Osteocyte (in vitro differentiated cells): Measurements from ENCODE around the gene TSKS. TPM values are rescaled to one million over a fixed set of nuclear protein-coding genes. Genes with fewer than 3 reads are reported as not detected.

Experiments
- DNase-seq: peaks from one replicate; pipeline ENCODE4 v3.0.0; 2021; ENCODE audit warnings: mixed read lengths; ENCODE audit not compliant: unreplicated experiment; ENCODE audit errors: extremely low spot score
- H3K27ac Mint-ChIP-seq: one replicate; pipeline ENCODE4 v1.8.0; 2021; ENCODE audit warnings: mild to moderate bottlenecking, mixed read lengths; ENCODE audit not compliant: unreplicated experiment
- H3K27me3 Mint-ChIP-seq: one replicate; pipeline ENCODE4 v1.8.0; 2021; ENCODE audit warnings: mixed read lengths; ENCODE audit not compliant: unreplicated experiment
- H3K36me3 Mint-ChIP-seq: one replicate; pipeline ENCODE4 v1.8.0; 2021; ENCODE audit warnings: mixed read lengths; ENCODE audit not compliant: unreplicated experiment
- H3K4me1 Mint-ChIP-seq: one replicate; pipeline ENCODE4 v1.8.0; 2021; ENCODE audit warnings: mixed read lengths; ENCODE audit not compliant: unreplicated experiment
- H3K4me3 Mint-ChIP-seq: one replicate; pipeline ENCODE4 v1.8.0; 2021; ENCODE audit warnings: mild to moderate bottlenecking, moderate library complexity, mixed read lengths; ENCODE audit not compliant: unreplicated experiment
- H3K9me3 Mint-ChIP-seq: one replicate; pipeline ENCODE4 v1.8.0; 2021; ENCODE audit warnings: mixed read lengths; ENCODE audit not compliant: unreplicated experiment
- microRNA-seq: library from miRNA; unstranded; fragments of <30 nt; microRNA quantifications from one replicate; pipeline ENCODE4 v1.1.0, GENCODE V29; 2020; ENCODE audit not compliant: unreplicated experiment
- total RNA-seq: library from RNA; stranded (reverse); gene quantifications from 2 replicates; pipeline ENCODE4 v1.2.1, GENCODE V29; 2021
- TF ChIP-seq, protein P1 (sequence below): fragments of 200-600 bp; sonication (generic); IDR thresholded peaks from 2 replicates; pipeline ENCODE4 v1.5.0; 2021; ENCODE audit warnings: antibody characterized with exemption, mild to moderate bottlenecking, moderate library complexity

Gene TSKS
- total RNA-seq, 1 donor from 2014 or later: not detected

DNA sequence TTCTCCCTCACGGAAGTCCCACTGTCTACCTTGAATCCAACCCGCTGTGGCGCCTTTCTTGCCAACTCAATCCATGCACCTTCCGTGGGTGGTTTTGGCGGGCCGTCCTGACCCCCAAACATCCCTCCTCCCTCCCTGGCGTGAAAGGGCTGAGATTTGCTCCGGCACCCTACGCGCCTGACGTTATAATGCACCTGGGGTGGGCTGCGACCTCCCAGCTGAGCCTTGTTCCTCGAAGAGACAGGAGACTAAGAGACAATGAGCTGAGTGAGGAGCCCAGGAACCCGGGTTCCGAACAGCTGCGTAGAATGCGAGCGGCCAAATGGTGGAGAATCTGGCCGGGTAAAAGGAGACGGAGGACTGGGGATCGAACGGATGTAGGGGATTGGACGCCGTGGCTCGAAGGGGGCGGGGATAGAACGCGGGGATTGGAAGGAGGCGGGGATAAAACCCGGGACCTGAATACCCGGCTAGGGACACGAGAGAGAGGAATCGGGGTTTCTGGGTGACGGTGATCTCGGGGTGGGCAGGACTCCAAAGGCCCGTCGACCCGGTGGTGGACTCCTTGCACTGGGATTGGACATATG, 72.4 kb downstream of the TSKS start, which contains the start of gene CPT1C:
Gene CPT1C, plus strand, starts transcription at position 461 of the 587 bp plus-strand sequence. CDS start 1,137 bp downstream, outside the sequence.
- peaks cover 30% of the 10 kb centered on the region for H3K4me1 Mint-ChIP-seq
- no peaks in the 10 kb centered on the region for H3K9me3 Mint-ChIP-seq
- peak within 1 kb of the TSS; percentile 85 for H3K27ac Mint-ChIP-seq
- H3K36me3 Mint-ChIP-seq: peaks cover 7% of the 10 kb centered on the region
- DNase-seq: peak; percentile 91
- TF ChIP-seq, protein P1, sequence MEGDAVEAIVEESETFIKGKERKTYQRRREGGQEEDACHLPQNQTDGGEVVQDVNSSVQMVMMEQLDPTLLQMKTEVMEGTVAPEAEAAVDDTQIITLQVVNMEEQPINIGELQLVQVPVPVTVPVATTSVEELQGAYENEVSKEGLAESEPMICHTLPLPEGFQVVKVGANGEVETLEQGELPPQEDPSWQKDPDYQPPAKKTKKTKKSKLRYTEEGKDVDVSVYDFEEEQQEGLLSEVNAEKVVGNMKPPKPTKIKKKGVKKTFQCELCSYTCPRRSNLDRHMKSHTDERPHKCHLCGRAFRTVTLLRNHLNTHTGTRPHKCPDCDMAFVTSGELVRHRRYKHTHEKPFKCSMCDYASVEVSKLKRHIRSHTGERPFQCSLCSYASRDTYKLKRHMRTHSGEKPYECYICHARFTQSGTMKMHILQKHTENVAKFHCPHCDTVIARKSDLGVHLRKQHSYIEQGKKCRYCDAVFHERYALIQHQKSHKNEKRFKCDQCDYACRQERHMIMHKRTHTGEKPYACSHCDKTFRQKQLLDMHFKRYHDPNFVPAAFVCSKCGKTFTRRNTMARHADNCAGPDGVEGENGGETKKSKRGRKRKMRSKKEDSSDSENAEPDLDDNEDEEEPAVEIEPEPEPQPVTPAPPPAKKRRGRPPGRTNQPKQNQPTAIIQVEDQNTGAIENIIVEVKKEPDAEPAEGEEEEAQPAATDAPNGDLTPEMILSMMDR: no peak
- H3K27me3 Mint-ChIP-seq: no peaks in the 10 kb centered on the region
- peak within 1 kb of the TSS; percentile 89 for H3K4me3 Mint-ChIP-seq

DNA sequence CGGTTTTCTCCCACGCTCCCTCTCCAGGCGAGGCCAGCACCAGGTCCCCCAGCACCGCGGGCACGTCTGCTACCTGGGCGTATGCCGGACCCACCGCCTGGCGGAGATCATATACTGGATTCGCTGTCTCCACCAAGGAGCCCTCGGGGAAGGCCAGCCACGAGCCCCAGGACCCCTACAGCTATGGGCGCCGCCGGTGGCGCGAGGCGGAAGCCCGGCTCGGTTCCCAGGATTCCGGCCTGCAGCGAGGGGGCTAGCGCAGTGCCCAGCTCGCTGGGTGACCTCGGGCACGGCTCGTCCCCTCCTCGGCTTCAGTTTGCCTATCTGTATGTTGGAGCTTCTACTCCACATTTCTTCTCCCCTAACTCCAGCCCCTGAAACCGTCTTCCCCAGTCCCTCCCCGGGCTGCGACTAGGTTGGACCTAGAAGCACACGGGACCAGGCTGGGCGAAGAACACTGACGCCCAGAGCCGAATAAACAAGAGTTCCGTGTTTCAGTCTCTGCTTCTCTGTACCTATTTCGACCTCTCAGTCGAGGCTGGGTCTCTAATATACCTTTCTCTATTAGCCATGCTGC, 72.9 kb downstream of the TSKS start:
- TF ChIP-seq, protein P1: no peak
- Mint-ChIP-seq H3K36me3 (peaks cover 13% of the 10 kb centered on the region), H3K27ac (peak overlapping the region; percentile 85), H3K27me3 (no peaks in the 10 kb centered on the region), H3K4me3 (peak overlapping the region; percentile 89), H3K9me3 (no peaks in the 10 kb centered on the region), H3K4me1 (peaks cover 30% of the 10 kb centered on the region)
- DNase-seq: no peak

Small RNA genes within 50 kb of the gene (microRNA-seq; reads per million reads assigned to microRNA genes)
- not detected for gene MIR6799

Other genes with a start within 250 kb of the TSKS start
- 81.3 and 85.0 TPM in 2 replicates for gene RCN3, start 235.3 kb downstream of the TSKS start, total RNA-seq
- gene NOSIP, start 182.8 kb downstream of the TSKS start, total RNA-seq: 58.7 and 66.2 TPM in 2 replicates
- 0.32 and 0.52 TPM in 2 replicates for gene PRRG2, start 182.0 kb downstream of the TSKS start, total RNA-seq
- 31.6 and 32.9 TPM in 2 replicates for gene PRR12, start 172.1 kb downstream of the TSKS start, total RNA-seq
- 67.4 and 67.7 TPM in 2 replicates for gene RRAS, start 123.2 kb downstream of the TSKS start, total RNA-seq
- gene SCAF1, start 121.1 kb downstream of the TSKS start, total RNA-seq: 74.9 and 81.9 TPM in 2 replicates
- 80.9 and 88.9 TPM in 2 replicates for gene IRF3, start 97.4 kb downstream of the TSKS start, total RNA-seq
- 23.6 and 29.3 TPM in 2 replicates for gene BCL2L12, start 97.4 kb downstream of the TSKS start, total RNA-seq
- 121 and 126 TPM in 2 replicates for gene PRMT1, start 86.0 kb downstream of the TSKS start, total RNA-seq
- 0.73 and 1.5 TPM in 2 replicates for gene ADM5, start 73.7 kb downstream of the TSKS start, total RNA-seq
- 44.2 and 48.8 TPM in 2 replicates for gene CPT1C, start 72.2 kb downstream of the TSKS start, total RNA-seq
- 130 and 133 TPM in 2 replicates for gene AP2A1, start 3.7 kb upstream of the TSKS start, total RNA-seq
- gene FUZ, start 50.0 kb upstream of the TSKS start, total RNA-seq: 19.9 and 24.4 TPM in 2 replicates
- 56.1 and 58.1 TPM in 2 replicates for gene MED25, start 55.0 kb upstream of the TSKS start, total RNA-seq
- 266 and 295 TPM in 2 replicates for gene PTOV1, start 87.9 kb upstream of the TSKS start, total RNA-seq
- gene PNKP, start 104.3 kb upstream of the TSKS start, total RNA-seq: 68.3 and 76.4 TPM in 2 replicates
- 59.7 and 61.2 TPM in 2 replicates for gene AKT1S1, start 114.0 kb upstream of the TSKS start, total RNA-seq
- 69.2 and 71.9 TPM in 2 replicates for gene TBC1D17, start 114.4 kb upstream of the TSKS start, total RNA-seq
- gene IL4I1, start 133.6 kb upstream of the TSKS start, total RNA-seq: 0.55 TPM in 1 of 2 replicates, not detected in the other
- gene ATF5, start 165.9 kb upstream of the TSKS start, total RNA-seq: 20.1 and 22.0 TPM in 2 replicates
- gene NUP62, start 166.2 kb upstream of the TSKS start, total RNA-seq: 57.7 and 65.1 TPM in 2 replicates
- gene SIGLEC11, start 197.9 kb upstream of the TSKS start, total RNA-seq: not detected in 2 replicates